HG03196 (cell line): ENCODE results near the gene NR3C2.
A peak's percentile ranks its signal among the peaks of the same experiment; 100 is the strongest.

Source experiments
- ATAC-seq: cut with Tn5 transposase; IDR thresholded peaks from one replicate; pipeline ENCODE4 v1.9.1; 2021; ENCODE audit not compliant: unreplicated experiment

The NR3C2 gene

GRCh38 chr4:148441986-148442831, at the start of gene NR3C2:
Gene NR3C2 (minus strand): TSS chr4:148442414.
- ATAC-seq: peak; percentile 99

GRCh38 chr4:148487181-148487580, 45.0 kb upstream of the NR3C2 start:
- ATAC-seq: no peak

DNA sequence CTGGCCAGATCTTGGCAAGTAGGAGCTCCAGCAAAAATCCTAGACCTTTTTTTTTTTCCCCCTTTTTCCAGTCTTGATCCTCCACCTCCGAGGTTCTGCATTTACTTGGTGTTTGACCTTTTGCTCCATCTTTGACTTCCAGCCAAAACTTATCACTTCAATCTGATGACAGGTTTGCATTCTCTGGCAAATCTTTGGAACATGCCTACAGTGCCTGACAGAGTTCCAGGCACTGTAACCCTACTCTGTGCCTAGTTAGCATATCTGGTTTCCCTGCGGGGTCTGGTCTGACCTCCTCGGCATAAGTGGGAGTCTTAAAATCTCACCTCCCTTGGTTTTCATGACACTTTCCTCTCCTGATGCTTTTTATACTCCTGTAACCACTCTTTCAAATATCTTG, 39.4 kb upstream of the NR3C2 start:
- ATAC-seq: no peak

- ATAC-seq: no peak
Observed at GRCh38 chr4:148477276-148477675, 35.1 kb upstream of the NR3C2 start.

GRCh38 chr4:148469938-148470337, 27.7 kb upstream of the NR3C2 start:
- ATAC-seq: no peak

DNA sequence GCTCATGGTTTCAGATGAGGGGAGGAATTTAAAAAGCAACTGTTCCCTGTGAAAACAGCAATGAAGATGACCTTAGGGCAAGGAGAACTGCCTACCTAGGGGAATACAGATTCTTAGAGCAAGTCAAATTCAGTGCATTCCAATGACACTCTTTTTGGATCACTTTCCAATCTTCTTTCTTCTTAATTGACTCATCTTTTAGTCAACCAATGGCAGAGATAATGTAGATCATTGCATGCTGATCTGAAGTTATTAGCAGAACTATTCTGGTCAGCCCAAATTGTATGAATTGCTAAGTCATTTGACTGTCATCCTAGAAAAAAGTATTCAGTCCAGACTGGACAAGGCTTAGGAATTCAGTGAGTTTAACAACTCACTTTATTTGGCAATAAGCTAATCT, 12.6 kb upstream of the NR3C2 start:
- ATAC-seq: no peak

DNA sequence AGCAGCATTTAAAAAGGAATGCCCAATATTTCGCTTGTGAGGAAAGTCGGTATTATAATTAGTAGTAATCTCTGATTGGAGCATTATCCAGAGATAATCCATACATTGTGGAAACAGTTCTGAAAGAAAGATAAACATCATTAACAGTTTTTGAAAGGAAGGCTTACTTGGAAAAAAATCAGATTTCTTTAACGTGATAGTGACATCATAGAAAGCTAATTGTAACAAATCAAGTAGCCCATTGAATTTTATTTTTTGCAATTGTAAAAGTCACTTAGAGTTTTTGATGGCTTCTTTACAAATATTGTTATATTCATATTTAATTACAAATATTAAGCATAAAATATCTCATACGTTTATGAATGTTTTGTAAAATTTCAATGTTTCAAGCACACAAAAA, 11.6 kb upstream of the NR3C2 start:
- no peak for ATAC-seq

- ATAC-seq: no peak
Observed at GRCh38 chr4:148452970-148453369, 10.8 kb upstream of the NR3C2 start.

- ATAC-seq: no peak
Observed at GRCh38 chr4:148449921-148450320, 7.7 kb upstream of the NR3C2 start.

DNA sequence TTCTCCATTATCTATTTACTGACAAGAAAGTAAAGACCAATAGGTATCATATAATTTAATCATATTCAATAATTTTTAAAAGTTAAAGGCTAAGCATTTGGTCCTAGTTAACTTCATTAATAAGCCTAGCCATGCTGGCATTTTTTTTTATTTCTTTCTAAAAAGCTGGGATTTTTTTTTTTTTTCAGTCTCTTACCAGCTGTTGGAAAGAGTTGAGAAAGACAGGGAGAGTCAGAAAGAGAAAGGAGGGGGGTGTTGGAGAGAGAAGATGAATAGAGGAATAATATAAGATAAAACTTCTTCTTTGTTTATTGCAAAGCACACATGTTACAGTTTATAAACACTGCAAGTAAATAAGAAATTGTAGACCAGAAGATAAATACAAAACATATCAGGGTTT, 5.9 kb upstream of the NR3C2 start:
- no peak for ATAC-seq

- ATAC-seq: no peak
Observed at GRCh38 chr4:148447681-148448080, 5.5 kb upstream of the NR3C2 start.

DNA sequence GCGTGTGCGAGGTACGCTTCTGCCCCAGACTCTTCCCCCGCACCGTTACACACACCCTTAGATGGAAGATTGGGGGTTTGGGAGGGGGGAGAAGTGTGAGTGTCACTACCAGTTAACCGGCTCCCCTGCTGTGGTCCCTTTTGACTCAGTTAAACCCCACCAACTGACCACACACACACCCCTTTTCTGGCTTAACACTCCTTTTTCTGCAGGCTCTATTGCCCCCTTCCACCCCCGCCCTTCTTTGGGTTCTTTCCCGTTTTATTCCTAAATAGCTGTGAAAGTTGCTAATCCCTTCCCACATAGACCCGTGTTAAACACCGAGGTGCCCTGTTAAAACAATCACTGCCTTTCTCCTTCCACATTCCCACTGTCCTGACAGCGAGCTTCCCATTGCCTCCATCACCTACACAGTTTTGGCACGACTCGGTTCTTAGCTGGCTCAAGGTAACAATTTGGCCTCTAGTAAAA, 3.7 kb upstream of the NR3C2 start:
- ATAC-seq: no peak

GRCh38 chr4:148445071-148445859, 3.1 kb upstream of the NR3C2 start:
- no peak for ATAC-seq

DNA sequence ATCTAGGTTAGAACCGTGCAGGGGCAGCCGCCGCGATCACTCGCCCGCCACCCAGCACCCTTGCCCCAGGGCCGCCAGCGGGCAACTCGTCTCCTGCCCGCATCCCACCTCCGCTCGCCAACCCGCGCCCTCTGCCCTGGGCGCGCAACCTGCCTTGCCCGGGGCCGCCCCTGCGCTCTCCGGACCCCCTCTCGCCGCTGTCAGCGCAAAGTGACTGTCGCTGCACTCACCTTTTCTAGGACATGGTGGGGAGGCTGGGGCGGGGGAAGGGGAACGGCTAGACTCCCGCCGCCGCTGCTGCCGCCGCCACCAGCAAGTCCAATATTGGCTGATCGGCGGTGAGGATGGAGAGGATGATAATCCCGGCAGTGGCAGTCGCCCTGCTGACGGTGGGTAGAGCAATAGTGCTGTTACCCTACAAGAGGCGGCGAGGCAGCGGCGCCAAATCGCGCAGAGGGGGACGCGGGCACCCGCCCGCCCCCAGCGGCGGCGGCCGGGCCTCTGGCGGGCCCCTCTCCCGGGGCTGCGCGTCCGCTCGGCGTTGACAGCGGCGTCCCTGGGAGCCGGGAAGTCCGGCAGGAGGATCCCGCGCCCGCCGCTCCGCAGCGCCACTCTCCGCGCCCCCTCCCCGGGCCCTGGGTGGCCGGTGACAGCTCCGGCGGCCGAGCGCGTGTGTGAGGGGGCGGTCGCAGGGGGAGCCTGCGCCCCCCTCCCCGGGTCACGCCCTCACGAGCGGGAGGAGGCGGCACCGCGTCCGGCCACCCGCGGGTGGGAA, 2.3 kb upstream of the NR3C2 start:
- no peak for ATAC-seq

GRCh38 chr4:148443512-148444295, 1.5 kb upstream of the NR3C2 start:
- no peak for ATAC-seq

DNA sequence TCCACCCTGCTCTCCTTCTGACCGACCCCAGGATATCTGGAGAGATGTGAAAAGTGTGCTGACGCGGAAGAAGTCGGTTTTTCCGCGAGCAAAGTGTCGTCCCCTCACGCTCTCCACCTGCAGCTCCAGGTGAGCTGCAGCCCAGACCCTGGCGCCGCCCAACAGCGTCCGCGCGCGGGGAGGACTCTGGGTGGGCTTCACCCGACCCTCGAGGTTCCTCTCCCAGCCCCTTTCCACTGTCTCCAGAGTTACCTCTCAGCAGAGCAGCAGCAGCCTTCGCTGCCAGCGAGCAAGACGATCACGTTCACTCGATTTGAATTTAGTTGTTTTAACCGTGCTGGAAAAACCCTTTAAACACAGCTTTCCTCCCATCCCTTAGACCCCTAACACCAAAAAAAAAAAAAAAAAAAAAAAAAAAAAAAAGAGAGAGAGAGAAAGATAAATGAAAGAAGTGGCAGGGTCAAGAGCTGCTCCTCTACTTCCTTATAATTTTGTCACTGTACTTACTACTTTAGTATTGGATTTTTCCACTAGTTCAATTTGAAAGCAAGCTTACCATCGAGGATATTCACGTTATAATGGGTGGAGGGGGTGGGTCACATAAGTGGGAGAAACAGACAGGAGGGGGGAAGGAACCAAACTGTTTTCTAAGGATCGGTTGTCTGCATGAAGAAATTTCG, 758 bp upstream of the NR3C2 start:
- peak; percentile 9 for ATAC-seq

DNA sequence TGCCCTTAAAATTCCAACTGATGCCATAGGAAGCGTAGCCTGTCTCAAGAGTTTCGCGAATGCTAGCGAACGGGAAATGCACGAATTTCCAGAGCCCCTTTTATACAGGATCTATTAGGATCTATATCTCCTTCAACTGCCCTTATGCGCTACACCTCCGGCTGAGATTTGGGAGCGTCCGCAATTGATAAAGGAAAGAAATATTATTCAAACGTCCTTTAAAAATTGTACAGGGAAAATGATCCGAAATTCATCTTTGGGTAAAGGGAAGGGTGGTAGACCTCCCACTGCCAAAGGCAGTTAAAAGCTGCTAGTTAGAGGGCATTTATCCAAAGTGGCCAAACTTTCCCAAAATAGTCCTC, 609 bp downstream of the NR3C2 start:
- ATAC-seq: no peak

DNA sequence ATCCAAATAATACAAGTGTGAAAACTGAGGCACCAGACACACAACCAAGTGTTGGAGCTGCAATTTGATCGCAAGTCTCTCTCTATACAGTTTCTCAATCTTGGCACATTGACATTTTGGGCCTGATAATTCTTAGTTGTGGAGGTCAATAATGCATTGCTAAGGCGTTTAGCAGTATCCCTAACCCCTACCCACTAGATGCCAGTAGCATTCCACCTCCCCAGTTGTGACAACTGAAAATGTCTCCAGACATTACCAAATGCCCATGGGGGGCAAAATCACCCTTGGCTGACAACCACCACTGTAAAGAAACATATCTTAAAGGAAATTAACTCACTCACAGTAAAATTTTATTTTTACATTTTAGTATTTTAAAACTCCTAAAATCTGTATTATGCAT, 4.2 kb downstream of the NR3C2 start:
- ATAC-seq: no peak

GRCh38 chr4:148437439-148437838, 4.8 kb downstream of the NR3C2 start:
- no peak for ATAC-seq

DNA sequence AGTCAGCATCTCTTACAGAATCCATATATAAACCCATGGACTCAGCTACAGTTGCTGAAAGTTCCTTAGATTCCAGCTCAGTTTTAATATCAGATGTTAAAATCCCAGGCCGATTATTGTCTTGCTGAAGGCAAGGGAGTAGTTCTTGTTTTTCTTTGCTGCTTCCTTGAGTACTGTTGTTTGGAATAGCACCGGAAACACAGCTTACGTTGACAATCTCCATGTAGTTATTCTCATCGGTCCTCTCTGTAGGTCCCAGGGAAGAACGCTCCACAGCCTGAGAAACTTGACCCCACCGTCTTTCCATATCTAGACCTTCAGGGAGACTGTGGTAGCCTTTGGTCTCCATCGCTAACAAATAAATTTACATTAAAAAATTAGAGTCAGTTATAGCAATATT, 5.7 kb downstream of the NR3C2 start:
- ATAC-seq: no peak
